PFSK-1 (cell line): Measurements from ENCODE around the gene OR2J2. TPM values are rescaled to one million over a fixed set of nuclear protein-coding genes. Genes with fewer than 3 reads are reported as not detected.
"Not testable (repeated sequence)": the region's sequence is repeated elsewhere in the genome, so short reads cannot be mapped to it uniquely, and the experiment has no call there.

Experiments
- FOXP2 ChIP-seq: optimal IDR thresholded peaks from 2 replicates; pipeline ENCODE3; 2011; ENCODE audit warnings: borderline replicate concordance, control low read depth, inconsistent platforms; ENCODE audit not compliant: insufficient read depth; ENCODE audit errors: extremely low read length, extremely low read depth
- POLR2AphosphoS5 ChIP-seq: IDR thresholded peaks from 2 replicates; pipeline ENCODE4 v1.6.1; 2012; ENCODE audit warnings: low read depth, mild to moderate bottlenecking, control low read depth, low read length, moderate library complexity
- SIN3A ChIP-seq: IDR thresholded peaks from 2 replicates; pipeline ENCODE4 v1.6.1; 2012; ENCODE audit warnings: mild to moderate bottlenecking, low read length, moderate library complexity, borderline replicate concordance; ENCODE audit not compliant: insufficient read depth
- TAF1 ChIP-seq: IDR thresholded peaks from 2 replicates; pipeline ENCODE4 v1.6.1; 2012; ENCODE audit warnings: low read length, control low read depth, borderline replicate concordance; ENCODE audit not compliant: insufficient read depth
- polyA plus RNA-seq: library from polyadenylated mRNA; unstranded; fragments of >200 nt; gene quantifications from one replicate; pipeline ENCODE4 v1.2.1, GENCODE V29; 2012; ENCODE audit warnings: low read depth, missing spikeins; ENCODE audit not compliant: insufficient read length
- TF ChIP-seq, protein P1 (sequence below), 2 experiments: IDR thresholded peaks; 2 replicates each; pipeline versions ENCODE4 v1.6.1 to v1.8.0; 2011 to 2012; ENCODE audit warnings: low read depth in 2 of 2, low read length in 2 of 2, control low read depth in 1 of 2, inconsistent platforms in 1 of 2, mild to moderate bottlenecking in 1 of 2, moderate library complexity in 1 of 2; ENCODE audit not compliant: insufficient read depth in 1 of 2

Gene OR2J2
- not detected for polyA plus RNA-seq

DNA sequence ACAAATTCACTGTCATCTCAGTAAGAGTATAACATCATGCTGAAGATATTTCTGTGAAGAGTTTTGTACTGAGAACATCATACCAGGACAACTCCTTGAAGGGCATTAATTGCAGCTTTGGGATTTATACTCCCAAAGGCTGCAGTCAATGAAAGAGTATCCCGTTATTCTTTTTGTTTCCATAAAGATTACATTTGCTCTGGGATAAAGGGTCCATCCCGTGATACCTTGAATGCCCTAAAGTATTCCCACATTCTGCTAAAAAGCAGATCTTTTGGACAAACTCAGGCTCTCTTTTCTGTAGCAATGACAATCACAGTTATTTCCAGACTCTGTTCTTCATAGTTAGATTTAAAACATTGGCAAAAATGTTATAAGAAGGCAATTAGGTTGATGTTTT lies at the start of gene OR2J2:
Gene OR2J2, plus strand, starts transcription at position 301 of the 400 bp plus-strand sequence. CDS start 2,729 bp downstream, outside the sequence.
- not testable (repeated sequence) for TF ChIP-seq FOXP2, POLR2AphosphoS5
- TF ChIP-seq, protein P1, sequence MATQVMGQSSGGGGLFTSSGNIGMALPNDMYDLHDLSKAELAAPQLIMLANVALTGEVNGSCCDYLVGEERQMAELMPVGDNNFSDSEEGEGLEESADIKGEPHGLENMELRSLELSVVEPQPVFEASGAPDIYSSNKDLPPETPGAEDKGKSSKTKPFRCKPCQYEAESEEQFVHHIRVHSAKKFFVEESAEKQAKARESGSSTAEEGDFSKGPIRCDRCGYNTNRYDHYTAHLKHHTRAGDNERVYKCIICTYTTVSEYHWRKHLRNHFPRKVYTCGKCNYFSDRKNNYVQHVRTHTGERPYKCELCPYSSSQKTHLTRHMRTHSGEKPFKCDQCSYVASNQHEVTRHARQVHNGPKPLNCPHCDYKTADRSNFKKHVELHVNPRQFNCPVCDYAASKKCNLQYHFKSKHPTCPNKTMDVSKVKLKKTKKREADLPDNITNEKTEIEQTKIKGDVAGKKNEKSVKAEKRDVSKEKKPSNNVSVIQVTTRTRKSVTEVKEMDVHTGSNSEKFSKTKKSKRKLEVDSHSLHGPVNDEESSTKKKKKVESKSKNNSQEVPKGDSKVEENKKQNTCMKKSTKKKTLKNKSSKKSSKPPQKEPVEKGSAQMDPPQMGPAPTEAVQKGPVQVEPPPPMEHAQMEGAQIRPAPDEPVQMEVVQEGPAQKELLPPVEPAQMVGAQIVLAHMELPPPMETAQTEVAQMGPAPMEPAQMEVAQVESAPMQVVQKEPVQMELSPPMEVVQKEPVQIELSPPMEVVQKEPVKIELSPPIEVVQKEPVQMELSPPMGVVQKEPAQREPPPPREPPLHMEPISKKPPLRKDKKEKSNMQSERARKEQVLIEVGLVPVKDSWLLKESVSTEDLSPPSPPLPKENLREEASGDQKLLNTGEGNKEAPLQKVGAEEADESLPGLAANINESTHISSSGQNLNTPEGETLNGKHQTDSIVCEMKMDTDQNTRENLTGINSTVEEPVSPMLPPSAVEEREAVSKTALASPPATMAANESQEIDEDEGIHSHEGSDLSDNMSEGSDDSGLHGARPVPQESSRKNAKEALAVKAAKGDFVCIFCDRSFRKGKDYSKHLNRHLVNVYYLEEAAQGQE (IDR thresholded peaks at IDR 0.05; ENCODE audit: insufficient read depth in 1 of 2, low read depth in 2 of 2, low read length in 2 of 2) = not testable (repeated sequence)

DNA sequence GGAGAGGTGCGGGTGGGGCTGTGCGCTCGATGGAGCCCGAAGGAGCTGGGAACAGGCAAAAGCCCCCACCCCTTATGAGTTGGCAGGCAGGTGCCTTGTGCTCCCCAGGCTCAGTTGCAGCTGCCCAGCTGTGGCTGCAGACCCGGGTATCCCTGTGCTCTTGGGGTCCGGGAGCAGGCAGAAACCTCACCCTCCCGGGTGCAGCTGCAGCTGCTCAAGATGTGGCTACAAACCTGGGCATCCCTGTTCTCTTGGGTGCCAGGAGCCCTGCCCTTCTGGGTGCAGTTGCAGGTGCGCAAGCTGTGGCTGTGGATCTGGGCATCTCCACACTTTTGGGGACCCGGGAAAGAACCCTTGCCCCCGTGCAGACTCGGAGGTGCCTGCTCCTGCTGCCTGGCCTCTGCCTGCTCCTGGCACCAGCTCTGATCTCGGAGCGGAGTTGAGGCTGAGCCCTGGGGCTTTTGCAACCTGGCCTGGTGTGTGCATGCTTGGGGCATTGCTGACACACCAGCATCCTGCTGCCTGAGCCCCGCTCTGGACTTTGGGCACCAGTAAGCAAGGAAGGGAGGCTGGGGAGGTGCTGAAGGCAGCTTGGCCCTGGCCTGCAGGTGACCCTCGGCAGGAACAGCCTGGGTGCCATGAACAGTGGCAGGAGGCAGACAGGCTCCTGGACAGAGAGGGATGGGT lies 41.2 kb upstream of the OR2J2 start:
- no peak for TF ChIP-seq FOXP2
- no peak for TF ChIP-seq POLR2AphosphoS5
- TF ChIP-seq, protein P1 (IDR thresholded peaks at IDR 0.05; ENCODE audit: insufficient read depth in 1 of 2, low read depth in 2 of 2, low read length in 2 of 2) = no peak
- TF ChIP-seq TAF1 = no peak
- TF ChIP-seq SIN3A = no peak

DNA sequence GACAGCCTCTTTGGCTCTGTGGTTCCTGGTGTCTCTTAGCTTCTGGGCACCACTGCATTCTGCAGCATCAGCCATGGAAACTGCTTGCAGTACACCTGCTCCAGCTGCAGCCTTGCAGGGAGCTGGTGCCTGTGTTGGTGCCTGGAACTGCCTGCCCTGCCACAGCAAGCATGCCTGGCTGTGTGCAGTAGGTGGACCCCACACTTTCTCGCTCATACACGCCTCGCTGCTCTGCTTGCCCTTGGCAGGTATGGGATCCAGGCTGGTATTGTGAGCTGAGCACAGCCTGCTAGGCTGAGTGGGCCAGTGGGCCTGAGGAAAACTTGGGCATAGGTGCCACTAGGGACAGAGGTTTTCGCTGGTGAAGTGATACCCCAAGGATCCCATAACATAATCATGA lies 40.1 kb upstream of the OR2J2 start:
- TF ChIP-seq, protein P1 (IDR thresholded peaks at IDR 0.05; ENCODE audit: insufficient read depth in 1 of 2, low read depth in 2 of 2, low read length in 2 of 2) = no peak
- TF ChIP-seq POLR2AphosphoS5 (no peak), TAF1 (no peak), SIN3A (no peak), FOXP2 (no peak)

DNA sequence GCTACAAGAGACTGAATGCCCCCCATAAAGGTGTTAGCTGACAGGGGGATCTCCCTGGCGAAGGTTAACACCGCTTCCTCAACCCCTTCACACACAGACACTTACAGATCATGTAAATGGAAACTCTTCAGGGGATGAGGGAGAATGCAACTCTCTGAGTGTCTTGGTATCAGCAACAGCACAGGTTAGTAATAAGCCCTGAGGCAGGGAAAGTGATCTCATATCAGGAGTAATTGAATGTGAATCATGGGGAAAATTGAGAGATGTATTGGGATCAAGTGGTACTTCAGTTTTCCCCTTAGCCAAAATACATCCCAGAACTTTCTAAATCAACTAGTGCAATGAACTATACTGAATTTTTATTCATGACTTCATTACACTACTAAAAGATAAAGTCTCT lies 39.0 kb upstream of the OR2J2 start:
- TF ChIP-seq, protein P1 (IDR thresholded peaks at IDR 0.05; ENCODE audit: insufficient read depth in 1 of 2, low read depth in 2 of 2, low read length in 2 of 2) = no peak
- TF ChIP-seq POLR2AphosphoS5 (no peak), TAF1 (no peak), SIN3A (no peak), FOXP2 (no peak)

DNA sequence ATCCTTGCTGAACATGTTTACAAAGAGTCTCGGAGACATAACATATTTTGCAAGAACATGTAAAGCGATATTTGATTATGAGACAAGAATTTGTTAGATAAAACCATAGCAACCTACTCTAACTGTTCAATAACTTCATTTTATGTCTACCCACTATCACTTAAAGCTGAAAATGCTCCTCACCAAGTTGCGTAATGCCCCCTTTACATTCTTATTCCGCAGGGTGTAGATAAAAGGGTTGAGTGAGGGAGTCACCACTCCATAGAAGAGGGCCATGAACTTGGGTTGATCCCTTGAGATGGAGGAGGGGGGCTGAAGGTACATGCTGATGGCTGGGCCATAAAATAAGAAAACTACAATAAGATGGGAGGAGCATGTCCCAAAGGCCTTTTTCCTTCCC lies 33.0 kb upstream of the OR2J2 start:
- TF ChIP-seq FOXP2 = no peak
- TF ChIP-seq TAF1 = no peak
- no peak for TF ChIP-seq POLR2AphosphoS5
- TF ChIP-seq, protein P1 (IDR thresholded peaks at IDR 0.05; ENCODE audit: insufficient read depth in 1 of 2, low read depth in 2 of 2, low read length in 2 of 2) = no peak
- TF ChIP-seq SIN3A = no peak
